HEK293T (cell line): ENCODE data around the gene ATP1B1.

Experiments used
- CTCF ChIA-PET: fragments of 350-600 bp; formaldehyde crosslinking; extraction: SDS; loops from one replicate; lab custom pipeline; 2021; ENCODE audit warnings: antibody characterized with exemption, inconsistent platforms; lab: Yijun Ruan, JAX
- POLR2A ChIA-PET: fragments of 350-600 bp; formaldehyde crosslinking; extraction: SDS; loops from one replicate; lab custom pipeline; 2020; ENCODE audit warnings: antibody characterized with exemption, inconsistent platforms; lab: Yijun Ruan, JAX
- DNase-seq: peaks from one replicate; pipeline ENCODE4 v3.0.0; 2012; ENCODE audit warnings: mixed read lengths; ENCODE audit errors: extremely low spot score
- ARNT ChIP-seq: fragments of 450-650 bp; IDR thresholded peaks from 2 replicates; pipeline ENCODE4 v1.6.1; 2017; ENCODE audit warnings: mild to moderate bottlenecking
- BHLHE40 ChIP-seq: fragments of 450-650 bp; IDR thresholded peaks from 2 replicates; pipeline ENCODE4 v1.6.1; 2016; ENCODE audit warnings: mild to moderate bottlenecking, moderate library complexity, borderline replicate concordance
- CTBP1 ChIP-seq: fragments of 450-650 bp; IDR thresholded peaks from 2 replicates; pipeline ENCODE4 v1.6.1; 2016; ENCODE audit warnings: borderline replicate concordance
- ELF4 ChIP-seq: fragments of 450-650 bp; IDR thresholded peaks from 2 replicates; pipeline ENCODE4 v1.6.1; 2017; ENCODE audit warnings: antibody characterized with exemption
- FOXA1 ChIP-seq: fragments of 450-650 bp; IDR thresholded peaks from 2 replicates; pipeline ENCODE4 v1.6.1; 2016; ENCODE audit warnings: mild to moderate bottlenecking
- FOXK2 ChIP-seq: fragments of 450-650 bp; IDR thresholded peaks from 2 replicates; pipeline ENCODE4 v1.6.1; 2016; ENCODE audit warnings: mild to moderate bottlenecking
- FOXM1 ChIP-seq: fragments of 450-650 bp; IDR thresholded peaks from 2 replicates; pipeline ENCODE4 v1.6.1; 2017; ENCODE audit warnings: mild to moderate bottlenecking, borderline replicate concordance
- HDGF ChIP-seq: fragments of 450-650 bp; IDR thresholded peaks from 2 replicates; pipeline ENCODE4 v1.6.1; 2017; ENCODE audit warnings: antibody characterized with exemption, borderline replicate concordance
- L3MBTL2 ChIP-seq: fragments of 450-650 bp; conservative IDR thresholded peaks from 2 replicates; pipeline ENCODE4 v1.6.1; 2016; ENCODE audit warnings: mild to moderate bottlenecking
- LEF1 ChIP-seq: fragments of 450-650 bp; IDR thresholded peaks from 2 replicates; pipeline ENCODE4 v1.6.1; 2017; ENCODE audit warnings: mild to moderate bottlenecking, borderline replicate concordance
- NFRKB ChIP-seq: fragments of 450-650 bp; IDR thresholded peaks from 2 replicates; pipeline ENCODE4 v1.6.1; 2016; ENCODE audit warnings: mild to moderate bottlenecking, moderate library complexity
- SP1 ChIP-seq: fragments of 450-650 bp; IDR thresholded peaks from 2 replicates; pipeline ENCODE4 v1.6.1; 2017
- SUZ12 ChIP-seq: fragments of 450-650 bp; IDR thresholded peaks from 2 replicates; pipeline ENCODE4 v1.6.1; 2016; ENCODE audit warnings: mild to moderate bottlenecking
- TARDBP ChIP-seq: fragments of 450-650 bp; IDR thresholded peaks from 2 replicates; pipeline ENCODE4 v1.6.1; 2016
- ZNF384 ChIP-seq: fragments of 450-650 bp; IDR thresholded peaks from 2 replicates; pipeline ENCODE4 v1.6.1; 2016
- TF ChIP-seq, protein P1 (sequence below): fragments of 450-650 bp; IDR thresholded peaks from 2 replicates; pipeline ENCODE4 v1.6.1; 2016

Gene ATP1B1

DNA sequence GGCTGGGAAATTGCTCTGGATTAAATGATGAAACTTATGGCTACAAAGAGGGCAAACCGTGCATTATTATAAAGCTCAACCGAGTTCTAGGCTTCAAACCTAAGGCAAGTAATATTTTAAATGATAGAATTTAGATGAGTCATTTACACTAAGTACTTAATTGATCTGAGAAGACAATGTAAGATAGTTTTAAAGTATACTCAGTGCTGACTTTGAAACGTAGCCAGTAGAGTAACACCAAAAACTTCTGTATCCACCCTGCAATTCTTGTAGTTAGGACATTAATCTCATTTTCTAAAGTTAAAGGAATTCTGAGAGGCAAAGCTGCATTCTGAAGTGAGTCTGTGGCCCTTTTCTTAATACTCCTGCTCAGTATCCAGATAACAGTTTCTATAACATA is 20.8 kb downstream of the ATP1B1 start:
- ChIA-PET POLR2A (no interaction called here), CTCF (interaction anchor here (0.7 kb wide), 1 partner anchor 16 kb away, joined by 10 read pairs; no protein-coding TSS in a partner anchor)
- no peak for DNase-seq
- TF ChIP-seq CTBP1 (no peak), SUZ12 (no peak), NFRKB (no peak), FOXK2 (no peak), FOXA1 (no peak), SP1 (no peak), FOXM1 (no peak)

GRCh38 chr1:169128562-169128961 is 22.1 kb downstream of the ATP1B1 start:
- CTCF ChIA-PET = no interaction called here
- no peak for DNase-seq
- TF ChIP-seq SUZ12 (no peak), ZNF384 (no peak), NFRKB (no peak), ARNT (no peak), CTBP1 (no peak), FOXA1 (no peak), ELF4 (no peak), SP1 (no peak), FOXK2 (no peak), L3MBTL2 (no peak), FOXM1 (no peak), HDGF (no peak), LEF1 (no peak), TARDBP (no peak), BHLHE40 (no peak)
- TF ChIP-seq, protein P1, sequence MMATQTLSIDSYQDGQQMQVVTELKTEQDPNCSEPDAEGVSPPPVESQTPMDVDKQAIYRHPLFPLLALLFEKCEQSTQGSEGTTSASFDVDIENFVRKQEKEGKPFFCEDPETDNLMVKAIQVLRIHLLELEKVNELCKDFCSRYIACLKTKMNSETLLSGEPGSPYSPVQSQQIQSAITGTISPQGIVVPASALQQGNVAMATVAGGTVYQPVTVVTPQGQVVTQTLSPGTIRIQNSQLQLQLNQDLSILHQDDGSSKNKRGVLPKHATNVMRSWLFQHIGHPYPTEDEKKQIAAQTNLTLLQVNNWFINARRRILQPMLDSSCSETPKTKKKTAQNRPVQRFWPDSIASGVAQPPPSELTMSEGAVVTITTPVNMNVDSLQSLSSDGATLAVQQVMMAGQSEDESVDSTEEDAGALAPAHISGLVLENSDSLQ = no peak
- POLR2A ChIA-PET = no interaction called here

- ChIA-PET POLR2A (no interaction called here), CTCF (no interaction called here)
- DNase-seq = no peak
- no peak for TF ChIP-seq FOXM1
- TF ChIP-seq, protein P1 = 0 out of 2 replicates have a peak, but pooled peaks have one; percentile 26
- no peak for TF ChIP-seq ARNT
Observed at GRCh38 chr1:169129109-169129784, 22.8 kb downstream of the ATP1B1 start.

- TF ChIP-seq, protein P1 = no peak
- TF ChIP-seq SUZ12 = no peak
- TF ChIP-seq L3MBTL2 = no peak
- TF ChIP-seq HDGF = no peak
- no peak for TF ChIP-seq ARNT
- TF ChIP-seq FOXA1 = no peak
- TF ChIP-seq CTBP1 = no peak
- TF ChIP-seq LEF1 = no peak
- no peak for TF ChIP-seq TARDBP
- no peak for TF ChIP-seq FOXM1
- TF ChIP-seq ZNF384 = no peak
- TF ChIP-seq FOXK2 = no peak
- TF ChIP-seq NFRKB = no peak
- no peak for TF ChIP-seq BHLHE40
- no peak for TF ChIP-seq ELF4
- ChIA-PET CTCF (interaction anchor here (0.6 kb wide), 1 partner anchor 90 kb away, joined by 6 read pairs; no protein-coding TSS in a partner anchor), POLR2A (no interaction called here)
- no peak for DNase-seq
Observed at GRCh38 chr1:169130683-169131082, 24.2 kb downstream of the ATP1B1 start.

DNA sequence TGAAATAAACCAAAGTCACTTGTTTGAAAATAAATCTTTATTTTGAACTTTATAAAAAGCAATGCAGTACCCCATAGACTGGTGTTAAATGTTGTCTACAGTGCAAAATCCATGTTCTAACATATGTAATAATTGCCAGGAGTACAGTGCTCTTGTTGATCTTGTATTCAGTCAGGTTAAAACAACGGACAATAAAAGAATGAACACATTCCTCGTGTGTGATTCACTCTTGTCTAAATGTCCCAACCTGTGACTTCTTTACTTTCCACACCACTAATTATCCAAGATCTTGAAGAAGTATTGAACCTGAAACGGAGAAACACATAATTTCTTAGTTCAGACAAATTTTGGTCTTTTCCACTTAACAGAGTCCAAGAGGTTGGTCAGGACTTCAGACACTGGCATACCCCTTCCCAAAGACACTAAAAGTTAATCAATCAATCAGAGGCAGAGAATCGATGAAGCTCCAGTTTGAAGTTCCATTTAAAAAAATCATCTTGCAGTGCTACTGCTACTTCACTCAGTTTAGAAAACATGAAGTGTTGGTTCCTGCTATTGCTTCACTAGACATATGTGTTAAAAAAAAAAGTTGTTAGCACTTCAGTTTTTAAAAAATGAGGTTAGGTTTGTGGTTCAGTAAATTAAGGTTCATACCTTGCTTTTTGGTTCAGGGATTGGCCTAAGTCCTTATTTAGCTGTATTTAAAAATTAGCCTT is 26.2 kb downstream of the ATP1B1 start:
- CTCF ChIA-PET = no interaction called here
- POLR2A ChIA-PET = no interaction called here
- DNase-seq = no peak
- TF ChIP-seq FOXA1 (no peak), HDGF (no peak), L3MBTL2 (no peak), TARDBP (no peak)
- TF ChIP-seq, protein P1 = no peak

- ChIA-PET POLR2A (no interaction called here), CTCF (no interaction called here)
- no peak for DNase-seq
- TF ChIP-seq ZNF384 = no peak
- no peak for TF ChIP-seq LEF1
- TF ChIP-seq FOXA1 = no peak
- no peak for TF ChIP-seq ELF4
Observed at GRCh38 chr1:169133228-169133576, 26.7 kb downstream of the ATP1B1 start.
